22Rv1 (cell line): ENCODE measurements around the gene CCDC194.

Source experiments
- ZFX ChIP-seq: fragments of 450-650 bp; IDR thresholded peaks from 2 replicates; pipeline ENCODE4 v1.6.1; 2017; ENCODE audit warnings: antibody characterized with exemption, borderline replicate concordance
- TF ChIP-seq, protein P1 (sequence below): fragments of 450-650 bp; IDR thresholded peaks from 2 replicates; pipeline ENCODE4 v1.5.1; 2017; ENCODE audit warnings: mild to moderate bottlenecking

DNA sequence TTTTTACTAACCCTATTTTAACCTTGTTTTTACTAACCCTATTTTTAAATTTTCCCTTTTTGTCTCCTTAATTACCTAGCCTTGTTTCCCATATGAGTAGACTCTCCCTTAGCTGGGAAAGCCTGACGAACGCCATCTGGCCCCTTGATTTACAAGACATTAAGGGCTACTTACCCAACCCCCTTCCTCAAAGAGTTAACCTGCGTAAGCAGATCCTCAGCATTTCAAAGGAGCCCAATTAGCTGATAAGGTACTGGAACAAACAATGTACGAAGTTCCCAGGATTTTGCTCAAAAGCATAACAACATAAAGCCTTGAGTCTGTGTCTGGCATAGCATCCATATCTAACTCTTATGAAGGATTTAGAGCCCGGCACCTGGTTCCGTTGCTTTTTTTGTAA lies 21.1 kb upstream of the CCDC194 start:
- TF ChIP-seq, protein P1, sequence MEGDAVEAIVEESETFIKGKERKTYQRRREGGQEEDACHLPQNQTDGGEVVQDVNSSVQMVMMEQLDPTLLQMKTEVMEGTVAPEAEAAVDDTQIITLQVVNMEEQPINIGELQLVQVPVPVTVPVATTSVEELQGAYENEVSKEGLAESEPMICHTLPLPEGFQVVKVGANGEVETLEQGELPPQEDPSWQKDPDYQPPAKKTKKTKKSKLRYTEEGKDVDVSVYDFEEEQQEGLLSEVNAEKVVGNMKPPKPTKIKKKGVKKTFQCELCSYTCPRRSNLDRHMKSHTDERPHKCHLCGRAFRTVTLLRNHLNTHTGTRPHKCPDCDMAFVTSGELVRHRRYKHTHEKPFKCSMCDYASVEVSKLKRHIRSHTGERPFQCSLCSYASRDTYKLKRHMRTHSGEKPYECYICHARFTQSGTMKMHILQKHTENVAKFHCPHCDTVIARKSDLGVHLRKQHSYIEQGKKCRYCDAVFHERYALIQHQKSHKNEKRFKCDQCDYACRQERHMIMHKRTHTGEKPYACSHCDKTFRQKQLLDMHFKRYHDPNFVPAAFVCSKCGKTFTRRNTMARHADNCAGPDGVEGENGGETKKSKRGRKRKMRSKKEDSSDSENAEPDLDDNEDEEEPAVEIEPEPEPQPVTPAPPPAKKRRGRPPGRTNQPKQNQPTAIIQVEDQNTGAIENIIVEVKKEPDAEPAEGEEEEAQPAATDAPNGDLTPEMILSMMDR: no peak
- TF ChIP-seq ZFX: no peak
